Measurements from ENCODE around the gene SNED1.

Gene SNED1

DNA sequence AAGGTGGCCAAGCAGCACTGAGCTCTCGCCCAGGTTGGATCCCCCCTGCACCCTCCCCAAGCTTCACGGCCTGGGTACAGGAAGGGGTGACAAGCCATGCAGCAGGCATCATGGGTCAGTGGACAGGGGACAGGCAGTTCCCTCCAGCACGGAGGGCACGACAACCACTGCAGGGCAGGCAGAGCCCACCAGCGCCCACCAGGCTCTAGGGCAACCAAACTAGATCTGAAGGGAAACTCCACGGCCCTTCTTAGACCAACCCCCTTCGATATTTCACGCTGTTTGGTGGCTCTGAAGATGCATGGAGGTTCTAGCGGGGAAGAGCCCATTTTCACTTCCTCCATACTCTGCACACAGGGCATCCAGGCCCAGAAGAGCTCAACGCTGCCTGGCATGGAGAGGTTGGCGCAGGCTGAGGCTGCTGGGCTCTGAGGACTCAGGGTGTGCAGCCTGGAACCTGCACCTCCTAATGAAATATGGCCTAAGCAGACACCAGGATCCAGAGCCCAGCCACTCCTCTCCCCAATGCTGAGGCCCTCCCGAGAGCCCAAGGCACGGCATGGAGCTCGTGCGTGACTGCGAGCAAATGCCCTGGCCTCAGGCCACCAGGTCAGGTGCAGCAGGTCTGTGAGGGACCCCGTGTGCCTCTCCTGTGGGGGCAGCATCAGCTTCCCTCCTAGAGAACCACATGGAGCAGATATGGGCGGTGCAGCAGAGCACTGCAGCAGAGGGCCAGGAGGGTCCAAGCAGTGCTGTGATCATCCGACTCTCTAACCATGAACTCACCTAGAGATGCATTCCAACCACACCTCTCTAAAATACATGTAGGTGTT lies 112.4 kb downstream of the SNED1 start:
- no peak overlapping the region for H3K27ac ChIP-seq (ENCODE audit: low read length)
- TF ChIP-seq, protein P1, sequence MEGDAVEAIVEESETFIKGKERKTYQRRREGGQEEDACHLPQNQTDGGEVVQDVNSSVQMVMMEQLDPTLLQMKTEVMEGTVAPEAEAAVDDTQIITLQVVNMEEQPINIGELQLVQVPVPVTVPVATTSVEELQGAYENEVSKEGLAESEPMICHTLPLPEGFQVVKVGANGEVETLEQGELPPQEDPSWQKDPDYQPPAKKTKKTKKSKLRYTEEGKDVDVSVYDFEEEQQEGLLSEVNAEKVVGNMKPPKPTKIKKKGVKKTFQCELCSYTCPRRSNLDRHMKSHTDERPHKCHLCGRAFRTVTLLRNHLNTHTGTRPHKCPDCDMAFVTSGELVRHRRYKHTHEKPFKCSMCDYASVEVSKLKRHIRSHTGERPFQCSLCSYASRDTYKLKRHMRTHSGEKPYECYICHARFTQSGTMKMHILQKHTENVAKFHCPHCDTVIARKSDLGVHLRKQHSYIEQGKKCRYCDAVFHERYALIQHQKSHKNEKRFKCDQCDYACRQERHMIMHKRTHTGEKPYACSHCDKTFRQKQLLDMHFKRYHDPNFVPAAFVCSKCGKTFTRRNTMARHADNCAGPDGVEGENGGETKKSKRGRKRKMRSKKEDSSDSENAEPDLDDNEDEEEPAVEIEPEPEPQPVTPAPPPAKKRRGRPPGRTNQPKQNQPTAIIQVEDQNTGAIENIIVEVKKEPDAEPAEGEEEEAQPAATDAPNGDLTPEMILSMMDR (IDR thresholded peaks at IDR 0.05; ENCODE audit: borderline replicate concordance, extremely low read depth, low read length, poor library complexity, severe bottlenecking): no peak
- TF ChIP-seq EZH2 (IDR thresholded peaks at IDR 0.05; ENCODE audit: borderline replicate concordance, low read depth, low read length, severe bottlenecking): no peak

DNA sequence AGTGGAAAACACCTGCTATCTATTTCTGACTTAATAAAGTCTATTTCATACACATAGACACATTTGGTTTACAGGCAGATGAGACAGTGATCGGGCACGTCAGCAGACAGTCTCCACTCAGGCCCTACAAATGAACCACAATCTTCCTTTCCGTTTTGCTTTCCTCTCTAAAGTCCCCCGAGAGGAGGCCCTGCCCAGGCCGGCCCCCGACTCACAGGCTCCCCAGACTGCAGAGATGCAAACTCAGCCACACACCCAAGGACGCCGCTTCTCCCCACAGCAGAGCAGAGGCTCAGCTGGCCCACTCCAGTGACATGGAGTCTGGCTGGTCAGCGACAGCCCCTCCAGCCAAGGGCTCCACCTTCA lies 113.0 kb downstream of the SNED1 start:
- Histone ChIP-seq H2AFZ (ENCODE audit: low read depth, low read length) (no peak overlapping the region), H3K9me3 (ENCODE audit: insufficient read depth, low read length, severe bottlenecking) (no peaks in the 10 kb centered on the region), H3K4me3 (ENCODE audit: low read depth in 1 of 2, low read length in 2 of 2) (no peak overlapping the region), H3K27me3 (ENCODE audit: insufficient read depth, low read length, poor library complexity) (no peaks in the 10 kb centered on the region), H3K9ac (ENCODE audit: low read depth, low read length) (no peak overlapping the region), H3K79me2 (ENCODE audit: insufficient read depth, low read length) (no peaks in the 10 kb centered on the region), H3K4me1 (ENCODE audit: insufficient read depth, low read length) (no peaks in the 10 kb centered on the region), H4K20me1 (ENCODE audit: insufficient read depth, low read length) (peaks cover 9% of the 10 kb centered on the region; the same call in 1 of the 2 replicates), H3K36me3 (ENCODE audit: insufficient read depth, low read length) (peaks cover 68% of the 10 kb centered on the region), H3K27ac (ENCODE audit: low read length) (no peak overlapping the region), H3K4me2 (ENCODE audit: insufficient read depth, low read length) (no peak overlapping the region)
- TF ChIP-seq, protein P1 (IDR thresholded peaks at IDR 0.05; ENCODE audit: borderline replicate concordance, extremely low read depth, low read length, poor library complexity, severe bottlenecking): no peak
- no peak for TF ChIP-seq EZH2 (IDR thresholded peaks at IDR 0.05; ENCODE audit: borderline replicate concordance, low read depth, low read length, severe bottlenecking)
- DNase-seq: no peak
- ATAC-seq (ENCODE audit: insufficient read depth, low read depth): no peak

More for the DNA sequence above, 112.4 kb downstream of the SNED1 start:
- no peaks in the 10 kb centered on the region for H3K4me1 ChIP-seq (ENCODE audit: insufficient read depth, low read length)
- no peak overlapping the region for H2AFZ ChIP-seq (ENCODE audit: low read depth, low read length)
- H3K27me3 ChIP-seq (ENCODE audit: insufficient read depth, low read length, poor library complexity): no peaks in the 10 kb centered on the region
- DNase-seq: no peak
- H3K9me3 ChIP-seq (ENCODE audit: insufficient read depth, low read length, severe bottlenecking): no peaks in the 10 kb centered on the region
- no peak overlapping the region for H3K4me3 ChIP-seq (ENCODE audit: low read depth in 1 of 2, low read length in 2 of 2)
- H3K36me3 ChIP-seq (ENCODE audit: insufficient read depth, low read length): peaks cover 63% of the 10 kb centered on the region
- no peaks in the 10 kb centered on the region for H3K79me2 ChIP-seq (ENCODE audit: insufficient read depth, low read length)
- H4K20me1 ChIP-seq (ENCODE audit: insufficient read depth, low read length): peaks cover 4% of the 10 kb centered on the region; the same call in 1 of the 2 replicates
- H3K9ac ChIP-seq (ENCODE audit: low read depth, low read length): no peak overlapping the region
- no peak overlapping the region for H3K4me2 ChIP-seq (ENCODE audit: insufficient read depth, low read length)
- ATAC-seq (ENCODE audit: insufficient read depth, low read depth): no peak

DNA sequence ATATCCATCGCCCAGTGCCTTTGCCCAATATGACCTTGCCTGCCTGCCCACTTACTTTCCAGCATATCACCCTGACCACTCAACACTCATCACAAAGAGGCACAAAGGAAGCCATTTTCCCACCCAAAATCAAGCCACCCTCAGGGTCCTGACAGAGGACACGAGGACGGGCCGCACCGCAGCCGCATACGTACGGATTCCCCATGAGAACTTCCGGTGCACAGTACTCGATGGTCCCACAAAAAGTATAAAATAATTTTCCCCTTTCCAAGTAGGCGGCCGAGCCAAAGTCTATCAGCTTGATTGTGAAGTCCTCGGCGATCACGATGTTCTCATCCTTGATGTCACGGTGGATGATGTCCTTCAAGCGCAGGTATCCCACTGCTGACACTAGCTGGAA lies 113.6 kb downstream of the SNED1 start:
- H3K4me3 ChIP-seq (ENCODE audit: low read depth in 1 of 2, low read length in 2 of 2): no peak overlapping the region
- H3K4me2 ChIP-seq (ENCODE audit: insufficient read depth, low read length): no peak overlapping the region
- TF ChIP-seq EZH2 (IDR thresholded peaks at IDR 0.05; ENCODE audit: borderline replicate concordance, low read depth, low read length, severe bottlenecking): no peak
- TF ChIP-seq, protein P1 (IDR thresholded peaks at IDR 0.05; ENCODE audit: borderline replicate concordance, extremely low read depth, low read length, poor library complexity, severe bottlenecking): no peak
- H3K4me1 ChIP-seq (ENCODE audit: insufficient read depth, low read length): no peaks in the 10 kb centered on the region
- no peaks in the 10 kb centered on the region for H3K79me2 ChIP-seq (ENCODE audit: insufficient read depth, low read length)
- DNase-seq (no peak), ATAC-seq (ENCODE audit: insufficient read depth, low read depth) (no peak)
- no peak overlapping the region for H3K27ac ChIP-seq (ENCODE audit: low read length)
- H4K20me1 ChIP-seq (ENCODE audit: insufficient read depth, low read length): peaks cover 9% of the 10 kb centered on the region; the same call in 1 of the 2 replicates
- no peak overlapping the region for H2AFZ ChIP-seq (ENCODE audit: low read depth, low read length)
- no peaks in the 10 kb centered on the region for H3K9me3 ChIP-seq (ENCODE audit: insufficient read depth, low read length, severe bottlenecking)
- no peaks in the 10 kb centered on the region for H3K27me3 ChIP-seq (ENCODE audit: insufficient read depth, low read length, poor library complexity)
- H3K36me3 ChIP-seq (ENCODE audit: insufficient read depth, low read length): peaks cover 68% of the 10 kb centered on the region
- H3K9ac ChIP-seq (ENCODE audit: low read depth, low read length): no peak overlapping the region
